GM04504 (cell line): ENCODE data around the gene GREB1.

Experiments used
- DNase-seq: peaks from one replicate; pipeline ENCODE4 v3.0.0-alpha.2; 2012; ENCODE audit warnings: low read depth

GREB1 gene

GRCh38 chr2:11509657-11510360, 24.0 kb upstream of the GREB1 start:
- no peak for DNase-seq

- no peak for DNase-seq
Measured at GRCh38 chr2:11512431-11512830, 21.4 kb upstream of the GREB1 start.

GRCh38 chr2:11513319-11513718, 20.5 kb upstream of the GREB1 start:
- DNase-seq, result no peak

GRCh38 chr2:11514081-11514730, 19.6 kb upstream of the GREB1 start:
- no peak for DNase-seq

GRCh38 chr2:11514904-11515303, 18.9 kb upstream of the GREB1 start:
- DNase-seq, result no peak

GRCh38 chr2:11515490-11515981, 18.3 kb upstream of the GREB1 start:
- no peak for DNase-seq

GRCh38 chr2:11516984-11517648, 16.7 kb upstream of the GREB1 start:
- no peak for DNase-seq

- no peak for DNase-seq
Measured at GRCh38 chr2:11517906-11518305, 15.9 kb upstream of the GREB1 start.

GRCh38 chr2:11520092-11520693, 13.7 kb upstream of the GREB1 start:
- no peak for DNase-seq

- DNase-seq, result no peak
Measured at GRCh38 chr2:11521775-11522174, 12.1 kb upstream of the GREB1 start.

- DNase-seq, result no peak
Measured at GRCh38 chr2:11524470-11524869, 9.4 kb upstream of the GREB1 start.

GRCh38 chr2:11525762-11526161, 8.1 kb upstream of the GREB1 start:
- no peak for DNase-seq

GRCh38 chr2:11527001-11527400, 6.8 kb upstream of the GREB1 start:
- DNase-seq, result no peak

GRCh38 chr2:11528228-11528627, 5.6 kb upstream of the GREB1 start:
- DNase-seq, result no peak

- DNase-seq, result no peak
Measured at GRCh38 chr2:11530864-11531465, 2.9 kb upstream of the GREB1 start.

GRCh38 chr2:11532416-11533055, 1.3 kb upstream of the GREB1 start:
- no peak for DNase-seq

- no peak for DNase-seq
Measured at GRCh38 chr2:11534071-11534745, 363 bp downstream of the GREB1 start.

- DNase-seq, result no peak
Measured at GRCh38 chr2:11534746-11535484, 1.1 kb downstream of the GREB1 start.

GRCh38 chr2:11535899-11536344, 2.1 kb downstream of the GREB1 start:
- no peak for DNase-seq

- DNase-seq, result no peak
Measured at GRCh38 chr2:11537951-11538350, 4.1 kb downstream of the GREB1 start.
